Mesendoderm (in vitro differentiated cells): Measurements from ENCODE around the gene EFL1.
"Not testable (repeated sequence)": the region's sequence is repeated elsewhere in the genome, so short reads cannot be mapped to it uniquely, and the experiment has no call there.

Experiments
- DNase-seq: peaks from one replicate; pipeline ENCODE4 v3.0.0; 2013
- H2AK5ac ChIP-seq: 2 replicates; pipeline ENCODE4 v1.6.1; 2013; ENCODE audit warnings: low read length, inconsistent platforms
- H2BK120ac ChIP-seq: 2 replicates; pipeline ENCODE4 v1.6.1; 2013; ENCODE audit warnings: low read depth, mild to moderate bottlenecking, low read length, moderate library complexity, mixed read lengths
- H2BK15ac ChIP-seq: replicated peaks from 2 replicates; pipeline ENCODE4 v1.6.1; 2013; ENCODE audit warnings: low read depth, mild to moderate bottlenecking, moderate library complexity
- H2BK5ac ChIP-seq: 2 replicates; pipeline ENCODE4 v1.6.1; 2013; ENCODE audit warnings: low read length, inconsistent platforms
- H3K18ac ChIP-seq: 2 replicates; pipeline ENCODE4 v1.6.1; 2013; ENCODE audit warnings: mild to moderate bottlenecking, low read length, mixed read lengths
- H3K23ac ChIP-seq: one replicate; pipeline ENCODE4 v1.6.1; 2013; ENCODE audit warnings: low read length
- H3K27ac ChIP-seq: 2 replicates; pipeline ENCODE4 v1.5.1; 2013; ENCODE audit warnings: low read depth, mild to moderate bottlenecking, inconsistent platforms, low read length, moderate library complexity
- H3K27me3 ChIP-seq: 2 replicates; pipeline ENCODE4 v1.6.1; 2013; ENCODE audit warnings: low read length, control low read depth, mild to moderate bottlenecking, inconsistent platforms; ENCODE audit not compliant: insufficient read depth, poor library complexity
- H3K36me3 ChIP-seq: 2 replicates; pipeline ENCODE4 v1.6.1; 2013; ENCODE audit warnings: low read length, inconsistent platforms; ENCODE audit not compliant: control insufficient read depth, insufficient read depth
- H3K4ac ChIP-seq: one replicate; pipeline ENCODE4 v1.6.1; 2013; ENCODE audit warnings: low read depth, mild to moderate bottlenecking, low read length, moderate library complexity
- H3K4me1 ChIP-seq: 2 replicates; pipeline ENCODE4 v1.6.1; 2013; ENCODE audit warnings: low read depth, low read length, inconsistent platforms; ENCODE audit not compliant: control insufficient read depth
- H3K4me2 ChIP-seq: 2 replicates; pipeline ENCODE4 v1.6.1; 2013; ENCODE audit warnings: low read length
- H3K4me3 ChIP-seq: 2 replicates; pipeline ENCODE4 v1.5.1; 2013; ENCODE audit warnings: mild to moderate bottlenecking, low read length
- H3K56ac ChIP-seq: one replicate; pipeline ENCODE4 v1.6.1; 2013; ENCODE audit warnings: low read length
- H3K79me1 ChIP-seq: 2 replicates; pipeline ENCODE4 v1.6.1; 2013; ENCODE audit warnings: low read length, inconsistent platforms
- H3K79me2 ChIP-seq: 2 replicates; pipeline ENCODE4 v1.6.1; 2013; ENCODE audit warnings: mild to moderate bottlenecking, low read length; ENCODE audit not compliant: control insufficient read depth, insufficient read depth
- H3K9ac ChIP-seq: 2 replicates; pipeline ENCODE4 v1.6.1; 2013; ENCODE audit warnings: low read length, inconsistent platforms
- H4K5ac ChIP-seq: one replicate; pipeline ENCODE4 v1.6.1; 2013; ENCODE audit warnings: low read length
- H4K8ac ChIP-seq: one replicate; pipeline ENCODE4 v1.6.1; 2013; ENCODE audit warnings: low read depth, mild to moderate bottlenecking, control low read depth, low read length, moderate library complexity
- WGBS: extraction: QIAGEN DNeasy Blood & Tissue Kit; methylation state at CpG from one replicate; pipeline ENCODE4 v1.1.7; 2013; ENCODE audit warnings: low lambda C conversion rate, missing lambda C conversion rate; ENCODE audit not compliant: insufficient coverage; ENCODE audit errors: extremely low coverage; 5-methylcytosine and 5-hydroxymethylcytosine counted together

EFL1 gene

GRCh38 chr15:82292271-82292670 is 29.7 kb upstream of the EFL1 start:
- Histone ChIP-seq H3K4me2 (no peak overlapping the region), H3K56ac (no peak overlapping the region), H3K27ac (no peak overlapping the region), H4K8ac (no peak overlapping the region), H3K9ac (no peak overlapping the region), H3K23ac (no peak overlapping the region), H3K27me3 (no peaks in the 10 kb centered on the region), H2BK5ac (no peak overlapping the region), H3K4ac (no peak overlapping the region), H2BK120ac (no peak overlapping the region), H3K36me3 (no peaks in the 10 kb centered on the region), H3K4me3 (no peak overlapping the region), H3K4me1 (no peaks in the 10 kb centered on the region), H3K18ac (no peak overlapping the region), H3K79me2 (no peaks in the 10 kb centered on the region), H4K5ac (no peak overlapping the region), H2BK15ac (no peak overlapping the region), H3K79me1 (no peaks in the 10 kb centered on the region), H2AK5ac (no peak overlapping the region)
- WGBS, result no CpG with 5 or more reads among the region's 5 CpGs
- DNase-seq, result no peak

DNA sequence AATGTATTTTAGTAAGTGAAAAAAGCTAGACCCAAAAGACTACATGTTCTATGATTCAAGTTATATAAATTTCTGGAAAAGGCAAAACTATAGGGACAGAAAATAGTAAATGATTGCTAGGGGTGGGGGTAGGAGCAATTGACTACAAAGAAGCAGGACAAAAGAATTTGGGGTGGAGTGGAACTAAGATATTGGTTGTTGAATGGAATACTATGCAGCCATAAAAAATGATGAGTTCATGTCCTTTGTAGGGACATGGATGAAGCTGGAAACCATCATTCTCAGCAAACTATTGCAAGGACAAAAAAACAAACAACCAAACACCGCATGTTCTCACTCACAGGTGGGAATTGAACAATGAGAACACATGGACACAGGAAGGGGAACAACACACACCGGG is 25.7 kb upstream of the EFL1 start:
- not testable (repeated sequence) for DNase-seq, H3K4me2 ChIP-seq, H3K79me1 ChIP-seq, H3K9ac ChIP-seq, H3K27me3 ChIP-seq, H2BK5ac ChIP-seq, H2BK15ac ChIP-seq, H2BK120ac ChIP-seq, H3K56ac ChIP-seq, H3K23ac ChIP-seq, H3K18ac ChIP-seq, H4K8ac ChIP-seq, H3K79me2 ChIP-seq, H3K4ac ChIP-seq, H3K4me1 ChIP-seq, H3K36me3 ChIP-seq, H2AK5ac ChIP-seq, H4K5ac ChIP-seq, H3K27ac ChIP-seq, H3K4me3 ChIP-seq
- WGBS, result no CpG with 5 or more reads among the region's 2 CpGs

GRCh38 chr15:82286475-82286874 is 23.9 kb upstream of the EFL1 start:
- not testable (repeated sequence) for H3K79me1 ChIP-seq, H3K27me3 ChIP-seq, H3K56ac ChIP-seq, H4K5ac ChIP-seq, H3K27ac ChIP-seq, H2BK120ac ChIP-seq, H3K23ac ChIP-seq, H3K4me2 ChIP-seq, H3K4me1 ChIP-seq, H3K36me3 ChIP-seq, H3K18ac ChIP-seq, H3K4me3 ChIP-seq, DNase-seq, H2BK5ac ChIP-seq, H3K4ac ChIP-seq, H3K79me2 ChIP-seq, H4K8ac ChIP-seq, H3K9ac ChIP-seq, H2AK5ac ChIP-seq, H2BK15ac ChIP-seq
- no CpG with 5 or more reads among the region's 4 CpGs for WGBS

DNA sequence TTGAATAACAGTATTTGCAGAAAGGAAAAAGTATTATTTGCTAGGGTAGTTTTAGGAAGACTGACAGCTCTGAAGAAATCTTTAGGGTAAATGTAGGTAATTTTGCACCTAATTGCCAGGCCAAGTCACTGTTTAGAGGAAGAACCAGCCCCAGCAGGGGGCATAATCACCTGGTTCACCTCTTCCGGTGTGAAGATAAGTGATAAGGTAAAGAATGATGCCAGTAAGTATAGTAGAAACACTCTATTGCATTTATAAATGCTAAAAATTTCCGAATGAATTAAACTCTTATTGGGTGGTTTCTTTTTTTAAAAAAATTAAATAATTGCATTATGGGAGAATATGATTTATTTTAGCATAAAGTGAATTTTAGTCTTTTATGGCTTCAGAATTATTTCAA is 21.8 kb upstream of the EFL1 start:
- not testable (repeated sequence) for H3K79me2 ChIP-seq, H3K27me3 ChIP-seq
- WGBS, result no CpG with 5 or more reads among the region's 2 CpGs

GRCh38 chr15:82282386-82282785 is 19.9 kb upstream of the EFL1 start:
- H3K4me2 ChIP-seq, H4K5ac ChIP-seq, H2BK15ac ChIP-seq, H3K79me2 ChIP-seq, H2AK5ac ChIP-seq, H3K79me1 ChIP-seq, H3K18ac ChIP-seq, H3K23ac ChIP-seq, H3K56ac ChIP-seq, H3K4ac ChIP-seq, H3K4me3 ChIP-seq, H3K27ac ChIP-seq, H4K8ac ChIP-seq, H2BK120ac ChIP-seq, H3K4me1 ChIP-seq, DNase-seq, H3K9ac ChIP-seq, H2BK5ac ChIP-seq, H3K27me3 ChIP-seq, H3K36me3 ChIP-seq: not testable (repeated sequence)
- WGBS, result no CpG with 5 or more reads among the region's 4 CpGs

More for the DNA sequence above, 21.8 kb upstream of the EFL1 start:
- H2BK15ac ChIP-seq, H3K36me3 ChIP-seq, H2BK120ac ChIP-seq, H4K5ac ChIP-seq, H3K56ac ChIP-seq, H2AK5ac ChIP-seq, H3K4me3 ChIP-seq, H4K8ac ChIP-seq, DNase-seq, H3K27ac ChIP-seq, H3K9ac ChIP-seq, H3K79me1 ChIP-seq, H3K18ac ChIP-seq, H3K4me1 ChIP-seq, H2BK5ac ChIP-seq, H3K23ac ChIP-seq, H3K4ac ChIP-seq, H3K4me2 ChIP-seq: not testable (repeated sequence)

GRCh38 chr15:82281276-82281675 is 18.7 kb upstream of the EFL1 start:
- DNase-seq, H2BK5ac ChIP-seq, H2AK5ac ChIP-seq, H3K23ac ChIP-seq, H3K4ac ChIP-seq, H3K9ac ChIP-seq, H3K4me1 ChIP-seq, H4K8ac ChIP-seq, H3K27me3 ChIP-seq, H3K4me3 ChIP-seq, H3K4me2 ChIP-seq, H2BK120ac ChIP-seq, H3K18ac ChIP-seq, H3K79me2 ChIP-seq, H4K5ac ChIP-seq, H2BK15ac ChIP-seq, H3K36me3 ChIP-seq, H3K27ac ChIP-seq, H3K56ac ChIP-seq, H3K79me1 ChIP-seq: not testable (repeated sequence)
